ENCODE data around the gene CHRM3. TPM values are rescaled to one million over a fixed set of nuclear protein-coding genes. Genes with fewer than 3 reads are reported as not detected.

The CHRM3 gene
- total and polyA plus RNA-seq, 2 experiments from 2014 or later: 4.8 to 13.8 TPM

- Histone ChIP-seq H3K4me2 (no peak overlapping the region), H3K36me3 (ENCODE audit: insufficient read depth) (no peaks in the 10 kb centered on the region), H3K27me3 (ENCODE audit: insufficient read depth) (no peaks in the 10 kb centered on the region), H3K9me2 (ENCODE audit: insufficient read depth) (peaks cover 5% of the 10 kb centered on the region; the same call in 1 of the 2 replicates), H3F3A (replicated peaks; ENCODE audit: low read depth) (no peaks in the 10 kb centered on the region), H2AFZ (no peak overlapping the region), H4K20me1 (replicated peaks; ENCODE audit: insufficient read depth) (no peaks in the 10 kb centered on the region), H3K79me2 (replicated peaks; ENCODE audit: insufficient read depth) (no peaks in the 10 kb centered on the region), H3K4me3 (no peak overlapping the region), H3K4me1 (ENCODE audit: insufficient read depth) (no peaks in the 10 kb centered on the region), H3K27ac (ENCODE audit: low read depth) (no peak overlapping the region)
- TF ChIP-seq ZNF331 (CRISPR knock-in tag; IDR thresholded peaks at IDR 0.05; ENCODE audit: low read depth) (no peak), CTCF (conservative IDR thresholded peaks at IDR 0.05; ENCODE audit: low read depth in 2 of 2) (no peak), POLR2AphosphoS5 (IDR thresholded peaks at IDR 0.05; ENCODE audit: low read depth) (no peak), ZNF114 (CRISPR knock-in tag; IDR thresholded peaks at IDR 0.05) (no peak), ETS1 (IDR thresholded peaks at IDR 0.05) (no peak)
- Mint-ChIP-seq H3K27me3 (ENCODE audit: insufficient read depth, low read depth, poor library complexity) (no peaks in the 10 kb centered on the region), H3K36me3 (ENCODE audit: low read depth) (no peaks in the 10 kb centered on the region), H3K4me1 (peaks cover 6% of the 10 kb centered on the region; the same call in 2 of the 3 replicates), H3K4me3 (no peak overlapping the region), H3K27ac (no peak overlapping the region), H3K9me3 (no peaks in the 10 kb centered on the region)
- ATAC-seq (no peak), DNase-seq (ENCODE audit: low spot score) (no peak)
Measured at GRCh38 chr1:239432255-239432654, 45.9 kb downstream of the CHRM3 start.

- H3K36me3 Mint-ChIP-seq (ENCODE audit: low read depth): no peaks in the 10 kb centered on the region
- no peaks in the 10 kb centered on the region for H3K4me1 ChIP-seq (ENCODE audit: insufficient read depth)
- no peaks in the 10 kb centered on the region for H3K9me3 Mint-ChIP-seq
- no peaks in the 10 kb centered on the region for H3K27me3 ChIP-seq (ENCODE audit: insufficient read depth)
- DNase-seq (ENCODE audit: low spot score) (no peak), ATAC-seq (no peak)
- no peaks in the 10 kb centered on the region for H3K27me3 Mint-ChIP-seq (ENCODE audit: insufficient read depth, low read depth, poor library complexity)
- H3K79me2 ChIP-seq (replicated peaks; ENCODE audit: insufficient read depth): no peaks in the 10 kb centered on the region
- peak overlapping the region; percentile 13; the same call in 1 of the 2 replicates for H3K27ac Mint-ChIP-seq
- H4K20me1 ChIP-seq (replicated peaks; ENCODE audit: insufficient read depth): no peaks in the 10 kb centered on the region
- TF ChIP-seq JUNB (IDR thresholded peaks at IDR 0.05; ENCODE audit: unreplicated experiment) (no peak), EZH2 (IDR thresholded peaks at IDR 0.05; ENCODE audit: low read depth, unreplicated experiment) (no peak), REST (IDR thresholded peaks at IDR 0.05; ENCODE audit: unreplicated experiment) (no peak), ZNF114 (CRISPR knock-in tag; IDR thresholded peaks at IDR 0.05) (no peak)
- H3K4me3 Mint-ChIP-seq: no peak overlapping the region
- no peak overlapping the region for H3K4me2 ChIP-seq
- no peak overlapping the region for H3K27ac ChIP-seq (ENCODE audit: low read depth)
- no peaks in the 10 kb centered on the region for H3F3A ChIP-seq (replicated peaks; ENCODE audit: low read depth)
- H3K9me2 ChIP-seq (ENCODE audit: insufficient read depth): no peaks in the 10 kb centered on the region
- peaks cover 3% of the 10 kb centered on the region; the same call in 1 of the 3 replicates for H3K4me1 Mint-ChIP-seq
- H3K36me3 ChIP-seq (ENCODE audit: insufficient read depth): no peaks in the 10 kb centered on the region
- H3K4me3 ChIP-seq: no peak overlapping the region
- H2AFZ ChIP-seq: no peak overlapping the region
Measured at GRCh38 chr1:239434181-239434580, 47.8 kb downstream of the CHRM3 start.

Measured in GM23338 (cell line).